B cell (primary cell): ENCODE measurements around the gene SLC44A2.

Experiments used
- CTCF ChIP-seq: fragments of 200-600 bp; IDR thresholded peaks from one replicate; pipeline ENCODE4 v1.8.0; 2022; ENCODE audit warnings: antibody characterized with exemption, mild to moderate bottlenecking
- EZH2 ChIP-seq: IDR thresholded peaks from 2 replicates; pipeline ENCODE4 v1.6.1; 2012; ENCODE audit warnings: borderline replicate concordance, low read depth, mild to moderate bottlenecking, moderate library complexity, low read length; ENCODE audit not compliant: insufficient read depth, poor library complexity, severe bottlenecking

GRCh38 chr19:10682397-10683063 lies 57.2 kb downstream of the SLC44A2 start:
- no peak for TF ChIP-seq CTCF
- no peak for TF ChIP-seq EZH2
